GM10248 (cell line): Measurements from ENCODE around the gene NANOS1.

Experiments used
- CTCF ChIA-PET: fragments of 300-600 bp; sonication (Branson Sonifier 250); formaldehyde crosslinking; extraction: SDS; loops from one replicate; lab custom pipeline; 2021; ENCODE audit warnings: antibody characterized with exemption; lab: Yijun Ruan, JAX
- POLR2A ChIA-PET: fragments of 350-650 bp; sonication (Branson Sonifier 250); formaldehyde crosslinking; extraction: SDS; loops from one replicate; lab custom pipeline; 2020; ENCODE audit warnings: antibody characterized with exemption; lab: Yijun Ruan, JAX
- DNase-seq: peaks from one replicate; pipeline ENCODE4 v3.0.0; 2012; ENCODE audit errors: extremely low spot score
- TF ChIP-seq, protein P1 (sequence below): IDR thresholded peaks from 2 replicates; pipeline ENCODE4 v1.5.1; 2012; ENCODE audit warnings: mild to moderate bottlenecking, low read depth; ENCODE audit errors: extremely low read depth, missing control alignments, control extremely low read depth

Gene NANOS1

DNA sequence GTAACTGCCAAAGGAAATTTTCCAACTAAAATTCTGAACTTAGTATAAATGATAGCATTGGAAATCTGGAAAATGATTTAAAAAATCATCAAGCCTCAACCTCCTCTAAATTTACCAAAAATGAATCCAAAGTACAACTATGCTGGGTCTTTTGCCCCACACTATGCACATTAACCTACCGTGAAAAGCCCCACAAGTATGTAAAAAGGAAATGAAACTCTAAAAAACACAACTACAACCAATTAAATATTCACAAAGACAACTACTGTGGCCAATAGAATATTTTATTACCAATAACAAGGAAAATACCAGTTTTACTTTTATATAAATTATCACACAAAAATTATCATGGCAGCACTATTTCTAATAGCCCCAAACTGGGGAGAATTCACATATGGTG lies 31.8 kb downstream of the NANOS1 start:
- CTCF ChIA-PET: no interaction called here
- POLR2A ChIA-PET: no interaction called here
- TF ChIP-seq, protein P1, sequence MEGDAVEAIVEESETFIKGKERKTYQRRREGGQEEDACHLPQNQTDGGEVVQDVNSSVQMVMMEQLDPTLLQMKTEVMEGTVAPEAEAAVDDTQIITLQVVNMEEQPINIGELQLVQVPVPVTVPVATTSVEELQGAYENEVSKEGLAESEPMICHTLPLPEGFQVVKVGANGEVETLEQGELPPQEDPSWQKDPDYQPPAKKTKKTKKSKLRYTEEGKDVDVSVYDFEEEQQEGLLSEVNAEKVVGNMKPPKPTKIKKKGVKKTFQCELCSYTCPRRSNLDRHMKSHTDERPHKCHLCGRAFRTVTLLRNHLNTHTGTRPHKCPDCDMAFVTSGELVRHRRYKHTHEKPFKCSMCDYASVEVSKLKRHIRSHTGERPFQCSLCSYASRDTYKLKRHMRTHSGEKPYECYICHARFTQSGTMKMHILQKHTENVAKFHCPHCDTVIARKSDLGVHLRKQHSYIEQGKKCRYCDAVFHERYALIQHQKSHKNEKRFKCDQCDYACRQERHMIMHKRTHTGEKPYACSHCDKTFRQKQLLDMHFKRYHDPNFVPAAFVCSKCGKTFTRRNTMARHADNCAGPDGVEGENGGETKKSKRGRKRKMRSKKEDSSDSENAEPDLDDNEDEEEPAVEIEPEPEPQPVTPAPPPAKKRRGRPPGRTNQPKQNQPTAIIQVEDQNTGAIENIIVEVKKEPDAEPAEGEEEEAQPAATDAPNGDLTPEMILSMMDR: no peak
- no peak for DNase-seq

DNA sequence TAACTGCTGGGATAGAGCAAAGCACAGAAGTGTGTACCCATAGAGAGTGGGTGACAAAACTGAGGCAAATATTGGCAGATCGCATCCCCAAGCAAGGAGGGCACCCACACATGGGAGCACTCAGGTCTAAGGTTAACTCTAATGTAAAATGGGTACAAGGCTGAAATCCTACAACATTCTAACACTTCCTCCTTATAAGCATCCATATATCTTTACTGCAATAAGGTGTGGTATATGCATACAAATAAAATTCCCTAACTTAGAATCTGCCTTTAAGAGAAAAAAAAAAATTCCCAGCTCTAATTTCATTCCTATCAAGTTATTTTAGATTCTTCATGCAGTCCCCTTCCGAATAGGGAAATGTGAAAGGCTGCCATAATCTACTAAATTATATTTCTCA lies 32.4 kb downstream of the NANOS1 start:
- ChIA-PET CTCF (no interaction called here), POLR2A (interaction anchor here (1.1 kb wide), 1 partner anchor 8 kb away, joined by 3 read pairs; no protein-coding TSS in a partner anchor)
- DNase-seq: no peak
- TF ChIP-seq, protein P1: no peak

DNA sequence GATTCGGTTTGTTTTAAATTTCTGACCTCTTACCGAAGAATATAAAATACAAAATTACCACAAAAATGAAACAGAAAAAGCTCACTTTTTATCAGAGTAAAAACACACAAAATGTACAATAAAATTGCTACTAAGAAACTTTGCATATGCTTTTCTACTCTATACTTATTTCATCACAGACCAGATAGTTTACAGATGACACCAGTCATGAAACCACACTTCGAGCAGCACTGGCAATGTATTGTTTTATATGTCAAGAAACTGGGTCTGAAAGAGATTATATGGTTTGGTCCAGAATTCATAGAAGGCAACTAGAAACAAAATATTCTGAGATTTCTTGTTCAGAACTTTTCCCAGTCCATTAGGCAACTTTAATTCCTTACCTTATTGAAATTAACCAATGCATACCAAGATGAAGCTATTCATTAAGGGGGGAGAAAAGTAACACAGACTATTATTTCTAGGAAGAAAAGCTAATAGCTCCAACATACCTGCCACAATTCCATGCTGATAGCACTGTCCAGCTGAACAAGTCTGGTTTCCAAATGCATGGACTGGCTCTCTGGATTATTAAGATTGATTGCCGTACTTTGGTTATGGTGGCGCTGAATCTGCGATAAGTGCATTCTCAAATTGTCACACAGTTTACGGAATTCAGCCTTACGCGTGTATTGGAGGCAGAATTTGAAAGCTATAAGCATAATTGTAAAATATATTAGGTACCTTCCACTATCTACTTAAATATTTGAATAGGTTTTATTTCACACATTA lies 41.1 kb downstream of the NANOS1 start:
- CTCF ChIA-PET: interaction anchor here (1.2 to 1.5 kb wide), 2 partner anchors 12 to 20 kb away, joined by 3 read pairs; no protein-coding TSS in a partner anchor
- no peak for DNase-seq
- TF ChIP-seq, protein P1: no peak
- POLR2A ChIA-PET: no interaction called here

DNA sequence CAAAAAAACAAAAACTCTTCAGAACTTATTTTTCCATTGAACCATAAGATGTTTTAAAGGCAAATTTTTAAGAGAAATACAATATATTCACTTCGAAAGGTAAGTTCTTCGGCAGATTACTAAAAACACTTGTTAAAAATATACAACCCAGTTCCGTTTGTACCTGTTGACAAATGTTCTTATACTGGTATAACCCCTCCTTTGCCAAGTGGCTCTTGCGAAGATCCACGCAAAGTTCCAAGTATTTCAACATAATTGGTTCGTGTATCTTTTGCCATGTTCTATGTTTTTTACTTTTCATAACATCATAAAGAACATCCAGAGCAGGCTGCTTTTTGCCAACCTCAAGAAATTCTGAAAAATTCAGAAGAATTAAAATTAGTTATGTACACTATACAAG lies 44.1 kb downstream of the NANOS1 start:
- CTCF ChIA-PET: interaction anchor here (1.3 kb wide), 1 partner anchor 42 kb away, joined by 3 read pairs; no protein-coding TSS in a partner anchor
- POLR2A ChIA-PET: no interaction called here
- no peak for DNase-seq
- TF ChIP-seq, protein P1: no peak

DNA sequence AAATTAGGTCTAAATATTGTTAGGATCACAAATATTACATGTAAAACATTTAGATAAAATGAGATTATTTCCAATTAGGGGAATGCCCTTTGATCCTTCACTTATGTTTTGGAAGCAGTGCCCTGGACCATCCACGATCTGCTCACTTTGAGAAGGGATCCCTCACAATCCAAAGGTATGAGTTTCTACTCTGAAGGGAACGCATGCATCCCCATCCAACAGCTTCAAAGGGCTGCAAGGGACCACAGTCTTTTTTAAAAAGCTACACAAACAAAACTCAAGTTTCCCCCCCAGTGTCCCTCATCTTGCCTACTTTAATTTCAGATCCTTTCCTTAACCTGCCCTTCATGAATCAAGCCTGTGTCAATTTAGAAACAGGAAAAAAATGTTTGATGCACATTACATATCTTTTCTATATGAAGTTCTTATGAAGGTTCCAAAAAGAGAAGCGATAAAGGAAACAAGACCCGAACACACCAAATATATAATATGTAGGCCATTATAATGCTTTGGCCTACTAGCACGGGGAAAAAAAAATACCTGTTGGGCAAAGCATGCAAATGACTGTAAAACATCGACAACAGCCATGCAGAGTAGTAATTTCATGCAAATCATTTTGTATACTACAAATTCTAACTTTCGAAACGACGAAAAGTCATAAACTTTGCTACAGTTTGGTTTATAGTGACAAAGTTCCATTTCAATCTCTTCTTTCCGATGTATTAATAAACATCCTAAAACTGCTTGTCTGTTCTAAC lies 49.1 kb downstream of the NANOS1 start:
- TF ChIP-seq, protein P1: no peak
- ChIA-PET CTCF (interaction anchor here (1.5 kb wide), 1 partner anchor 46 kb away, joined by 3 read pairs; no protein-coding TSS in a partner anchor), POLR2A (no interaction called here)
- no peak for DNase-seq

DNA sequence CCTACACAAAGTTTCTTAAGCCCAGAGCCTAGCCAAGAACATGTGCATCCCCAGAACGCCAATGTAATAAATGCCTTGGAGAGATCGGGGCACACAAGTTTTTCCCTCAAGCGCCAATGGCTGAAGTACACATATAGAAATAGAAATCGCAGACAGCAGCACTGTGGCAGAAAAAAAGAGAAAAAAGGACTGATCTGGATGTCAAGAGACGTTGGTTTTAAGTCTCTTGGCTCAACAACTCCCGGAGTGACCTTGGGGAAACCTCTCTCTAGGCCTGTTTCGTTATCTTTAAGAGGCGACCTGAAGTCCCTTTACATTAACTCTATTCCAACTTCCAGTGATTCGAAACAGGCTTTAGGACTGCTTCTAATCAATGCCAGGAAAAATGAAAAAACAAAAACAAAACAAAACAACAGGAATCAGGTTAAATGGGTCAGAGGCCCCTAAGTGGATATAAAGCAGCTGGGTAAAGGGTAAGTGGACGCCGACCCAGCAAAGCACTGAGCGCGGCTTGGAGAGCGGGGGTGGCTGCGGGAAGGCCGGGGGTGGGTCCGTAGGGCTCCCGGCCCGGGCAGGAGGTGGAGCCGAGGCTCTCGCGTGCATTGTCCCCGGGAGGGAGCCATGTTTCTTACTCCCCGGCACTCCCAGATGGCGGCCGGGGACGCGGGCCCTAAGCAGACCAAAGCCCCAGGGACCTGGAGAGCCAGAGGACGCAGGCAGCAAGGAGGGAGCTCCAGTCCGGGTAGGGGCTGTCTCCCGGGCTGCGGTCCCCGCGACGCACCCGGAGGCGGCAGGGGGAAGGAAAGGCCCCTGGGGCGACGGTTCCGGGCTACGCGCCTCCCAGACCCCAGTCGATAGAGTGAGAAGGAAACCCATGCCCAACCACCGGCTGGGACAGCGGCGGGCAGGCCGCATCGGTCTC lies 50.3 kb downstream of the NANOS1 start:
- ChIA-PET POLR2A (interaction anchor here (0.8 kb wide), 1 partner anchor 11 kb away, joined by 3 read pairs; no protein-coding TSS in a partner anchor), CTCF (interaction anchor here (0.7 kb wide), 1 partner anchor 24 kb away, joined by 3 read pairs; the partner anchor contains the start of gene DENND10)
- peak; percentile 89 for DNase-seq
- TF ChIP-seq, protein P1: no peak
